T-helper 1 cell treated with Interleukin-12 subunit alpha and Interleukin-12 subunit beta and Interleukin-4 antibody, amounts not matched to agents 30 ng/mL and 1 ng/mL, for 36 hours (primary cell): ENCODE measurements around the gene BICDL1. TPM values are rescaled to one million over a fixed set of nuclear protein-coding genes. Genes with fewer than 3 reads are reported as not detected.
"Not testable (repeated sequence)": the region's sequence is repeated elsewhere in the genome, so short reads cannot be mapped to it uniquely, and the experiment has no call there.

Experiments
- intact Hi-C: fragments of 100-400 bp; cut with micrococcal nuclease; formaldehyde crosslinking; loops from one replicate; pipeline ENCODE4 v1.15.1; 2024
- total RNA-seq: library from RNA; stranded (reverse); gene quantifications from 2 replicates; pipeline ENCODE4 v1.2.3, GENCODE V29; 2022

Gene BICDL1
- total RNA-seq: 99.4 and 106 TPM in 2 replicates

GRCh38 chr12:119988472-119989360 is at the start of gene BICDL1:
BICDL1 (plus strand) TSS chr12:119989236; CDS start chr12:119989869, 633 bp downstream.
- intact Hi-C loops: loop anchor here (1.0 to 5.0 kb wide), 9 partner anchors 19 to 451 kb away; partner anchors contain the start of genes CIT, PXN, RNU4-2 and RPLP0

GRCh38 chr12:119940897-119941296 is 48.1 kb upstream of the BICDL1 start:
- intact Hi-C loops: no loop called here

GRCh38 chr12:119942386-119942785 is 46.6 kb upstream of the BICDL1 start:
- intact Hi-C loops: no loop called here

GRCh38 chr12:119946213-119946612 is 42.8 kb upstream of the BICDL1 start:
- intact Hi-C loops: no loop called here

- intact Hi-C loops: no loop called here
Observed at GRCh38 chr12:119949145-119949544, 39.9 kb upstream of the BICDL1 start.

- intact Hi-C loops: no loop called here
Observed at GRCh38 chr12:119949594-119949993, 39.4 kb upstream of the BICDL1 start.

- intact Hi-C loops: no loop called here
Observed at GRCh38 chr12:119956047-119956446, 33.0 kb upstream of the BICDL1 start.

- intact Hi-C loops: no loop called here
Observed at GRCh38 chr12:119957135-119957534, 31.9 kb upstream of the BICDL1 start.

GRCh38 chr12:119959435-119959834 is 29.6 kb upstream of the BICDL1 start:
- intact Hi-C loops: no loop called here

- intact Hi-C loops: no loop called here
Observed at GRCh38 chr12:119964123-119964522, 24.9 kb upstream of the BICDL1 start.

GRCh38 chr12:119964929-119965328 is 24.1 kb upstream of the BICDL1 start:
- intact Hi-C loops: no loop called here

GRCh38 chr12:119980242-119980641 is 8.8 kb upstream of the BICDL1 start:
- intact Hi-C loops: no loop called here

GRCh38 chr12:119980702-119981101 is 8.3 kb upstream of the BICDL1 start:
- intact Hi-C loops: not testable (repeated sequence)

- intact Hi-C loops: loop anchor here (2.0 to 5.0 kb wide), 3 partner anchors 211 to 301 kb away; partner anchors contain the start of genes PXN, RNU4-2 and RPLP0
Observed at GRCh38 chr12:119989361-119989730, 310 bp downstream of the BICDL1 start.

GRCh38 chr12:119989731-119990381 is 820 bp downstream of the BICDL1 start:
- intact Hi-C loops: loop anchor here (2.0 to 5.0 kb wide), 4 partner anchors 37 to 301 kb away; partner anchors contain the start of genes PXN, RNU4-2 and RPLP0

GRCh38 chr12:119990382-119990874 is 1.4 kb downstream of the BICDL1 start:
- intact Hi-C loops: loop anchor here (5.0 kb wide), 1 partner anchor 37 kb away; no protein-coding TSS in a partner anchor

- intact Hi-C loops: loop anchor here (5.0 kb wide), 1 partner anchor 35 kb away; no protein-coding TSS in a partner anchor
Observed at GRCh38 chr12:119992129-119992705, 3.2 kb downstream of the BICDL1 start.

- intact Hi-C loops: loop anchor here (5.0 kb wide), 1 partner anchor 32 kb away; no protein-coding TSS in a partner anchor
Observed at GRCh38 chr12:119994892-119995658, 6.0 kb downstream of the BICDL1 start.

- intact Hi-C loops: no loop called here
Observed at GRCh38 chr12:119996417-119996816, 7.4 kb downstream of the BICDL1 start.

GRCh38 chr12:119998471-119999245 is 9.6 kb downstream of the BICDL1 start:
- intact Hi-C loops: no loop called here
